IPS-18c (cell line): ENCODE data around the gene TENM4.

Experiments
- H3K4me3 ChIP-seq: 2 replicates; pipeline ENCODE4 v1.7.0; 2013; ENCODE audit warnings: low read depth, mild to moderate bottlenecking, low read length, moderate library complexity; ENCODE audit not compliant: insufficient read depth
- H3K9me3 ChIP-seq: one replicate; pipeline ENCODE4 v1.6.1; 2013; ENCODE audit warnings: mild to moderate bottlenecking, low read length, moderate library complexity; ENCODE audit not compliant: control insufficient read depth, insufficient read depth

The TENM4 gene

GRCh38 chr11:79406376-79406775, 34.5 kb downstream of the TENM4 start:
- no peak overlapping the region for H3K4me3 ChIP-seq

GRCh38 chr11:79404806-79405205, 36.0 kb downstream of the TENM4 start:
- Histone ChIP-seq H3K4me3 (no peak overlapping the region), H3K9me3 (no peaks in the 10 kb centered on the region)

More at GRCh38 chr11:79406376-79406775, 34.5 kb downstream of the TENM4 start:
- H3K9me3 ChIP-seq, result no peaks in the 10 kb centered on the region

- Histone ChIP-seq H3K4me3 (no peak overlapping the region), H3K9me3 (no peaks in the 10 kb centered on the region)
Observed at GRCh38 chr11:79404325-79404724, 36.5 kb downstream of the TENM4 start.

- no peak overlapping the region for H3K4me3 ChIP-seq
- H3K9me3 ChIP-seq, result no peaks in the 10 kb centered on the region
Observed at GRCh38 chr11:79403839-79404238, 37.0 kb downstream of the TENM4 start.

GRCh38 chr11:79402912-79403311, 37.9 kb downstream of the TENM4 start:
- no peak overlapping the region for H3K4me3 ChIP-seq
- no peaks in the 10 kb centered on the region for H3K9me3 ChIP-seq

- H3K9me3 ChIP-seq, result peaks cover 2% of the 10 kb centered on the region
- no peak overlapping the region for H3K4me3 ChIP-seq
Observed at GRCh38 chr11:79400717-79401330, 40.0 kb downstream of the TENM4 start.

- peaks cover 2% of the 10 kb centered on the region for H3K9me3 ChIP-seq
- no peak overlapping the region for H3K4me3 ChIP-seq
Observed at GRCh38 chr11:79400206-79400605, 40.6 kb downstream of the TENM4 start.

GRCh38 chr11:79397252-79397651, 43.6 kb downstream of the TENM4 start:
- no peak overlapping the region for H3K4me3 ChIP-seq
- peaks cover 2% of the 10 kb centered on the region for H3K9me3 ChIP-seq

GRCh38 chr11:79396674-79397073, 44.2 kb downstream of the TENM4 start:
- Histone ChIP-seq H3K4me3 (no peak overlapping the region), H3K9me3 (peaks cover 2% of the 10 kb centered on the region)

- Histone ChIP-seq H3K4me3 (no peak overlapping the region), H3K9me3 (peaks cover 2% of the 10 kb centered on the region)
Observed at GRCh38 chr11:79396001-79396400, 44.8 kb downstream of the TENM4 start.

- Histone ChIP-seq H3K4me3 (no peak overlapping the region), H3K9me3 (peaks cover 2% of the 10 kb centered on the region)
Observed at GRCh38 chr11:79393362-79394043, 47.3 kb downstream of the TENM4 start.

GRCh38 chr11:79392161-79392560, 48.7 kb downstream of the TENM4 start:
- no peaks in the 10 kb centered on the region for H3K9me3 ChIP-seq
- no peak overlapping the region for H3K4me3 ChIP-seq

GRCh38 chr11:79390923-79391322, 49.9 kb downstream of the TENM4 start:
- Histone ChIP-seq H3K4me3 (no peak overlapping the region), H3K9me3 (no peaks in the 10 kb centered on the region)

GRCh38 chr11:79390477-79390876, 50.4 kb downstream of the TENM4 start:
- no peak overlapping the region for H3K4me3 ChIP-seq
- H3K9me3 ChIP-seq, result no peaks in the 10 kb centered on the region

- no peak overlapping the region for H3K4me3 ChIP-seq
- H3K9me3 ChIP-seq, result no peaks in the 10 kb centered on the region
Observed at GRCh38 chr11:79388201-79388600, 52.6 kb downstream of the TENM4 start.

- Histone ChIP-seq H3K4me3 (no peak overlapping the region), H3K9me3 (no peaks in the 10 kb centered on the region)
Observed at GRCh38 chr11:79383874-79384273, 57.0 kb downstream of the TENM4 start.

GRCh38 chr11:79382301-79383050, 58.4 kb downstream of the TENM4 start:
- H3K9me3 ChIP-seq, result no peaks in the 10 kb centered on the region

GRCh38 chr11:79381036-79381435, 59.8 kb downstream of the TENM4 start:
- peaks cover 9% of the 10 kb centered on the region for H3K9me3 ChIP-seq
- no peak overlapping the region for H3K4me3 ChIP-seq

More at GRCh38 chr11:79382301-79383050, 58.4 kb downstream of the TENM4 start:
- H3K4me3 ChIP-seq, result no peak overlapping the region
